Peyer's patch (tissue), 4 donors: ENCODE results near the gene AHRR. TPM values are rescaled to one million over a fixed set of nuclear protein-coding genes. Genes with fewer than 3 reads are reported as not detected.
A peak's percentile ranks its signal among the peaks of the same experiment; 100 is the strongest.

Experiments
- DNase-seq, 3 donors: peaks; one replicate each; pipeline ENCODE4 v3.0.0-alpha.2; 2017 to 2019
- H3K27ac ChIP-seq, 4 donors: fragments of 200-600 bp; sonication (generic); one replicate each; pipeline ENCODE4 v1.5.1; 2016 to 2019
- H3K27me3 ChIP-seq, 2 donors: fragments of 200-600 bp; sonication (generic); one replicate each; pipeline ENCODE4 v1.5.1; 2019
- H3K36me3 ChIP-seq, 3 donors: fragments of 200-600 bp; sonication (generic); one replicate each; pipeline ENCODE4 v1.5.1; 2016 to 2019
- H3K4me1 ChIP-seq, 4 donors: fragments of 200-600 bp; sonication (generic); one replicate each; pipeline ENCODE4 v1.5.1; 2016 to 2019
- H3K4me3 ChIP-seq, 4 donors: fragments of 200-600 bp; sonication (generic); 1 replicate in 3 of 4; 2 replicates in 1 of 4; pipeline ENCODE4 v1.5.1; 2016 to 2019; ENCODE audit warnings: mild to moderate bottlenecking in 1 of 4
- H3K9me3 ChIP-seq, 4 donors: fragments of 200-600 bp; sonication (generic); one replicate each; pipeline ENCODE4 v1.5.1; 2016 to 2019; ENCODE audit warnings: mild to moderate bottlenecking in 1 of 4
- POLR2A ChIP-seq, 2 donors: fragments of 450-650 bp; IDR thresholded peaks; one replicate each; pipeline ENCODE4 v1.5.1; 2017; ENCODE audit warnings: antibody characterized with exemption in 2 of 2, mild to moderate bottlenecking in 2 of 2, moderate library complexity in 2 of 2
- total RNA-seq, 4 donors: library from RNA; depleted of rRNA; stranded (reverse); fragments of >200 nt; gene quantifications; one replicate each; pipeline ENCODE4 v1.1.0, GENCODE V29; 2016
- TF ChIP-seq, protein P1 (sequence below), 6 experiments: fragments of 450-650 bp in 4 of 6; fragments of 200-600 bp in 2 of 6; sonication (generic) in 1 of 6; IDR thresholded peaks; one replicate each; pipeline ENCODE4 v1.5.1; 2017 to 2019; ENCODE audit warnings: antibody characterized with exemption in 6 of 6, mild to moderate bottlenecking in 3 of 6, moderate library complexity in 1 of 6

Gene AHRR
- total RNA-seq, 4 donors from 2014 or later: 1.6 to 28.1 (median 2.4) TPM

GRCh38 chr5:452978-453710, 131.6 kb downstream of the AHRR start:
- H3K9me3 ChIP-seq: peaks cover 0 to 8% (median 0%) of the 10 kb centered on the region in 4 donors
- peaks cover 0 to 96% (median 0%) of the 10 kb centered on the region in 3 donors for H3K36me3 ChIP-seq
- peak overlapping the region in 1 of 4 donors; percentile 53 for H3K27ac ChIP-seq
- H3K27me3 ChIP-seq: no peaks in the 10 kb centered on the region
- peak in 2 of 3 donors; percentile 44 to 47 for DNase-seq
- TF ChIP-seq POLR2A (IDR thresholded peaks at IDR 0.05): no peak
- TF ChIP-seq, protein P1, sequence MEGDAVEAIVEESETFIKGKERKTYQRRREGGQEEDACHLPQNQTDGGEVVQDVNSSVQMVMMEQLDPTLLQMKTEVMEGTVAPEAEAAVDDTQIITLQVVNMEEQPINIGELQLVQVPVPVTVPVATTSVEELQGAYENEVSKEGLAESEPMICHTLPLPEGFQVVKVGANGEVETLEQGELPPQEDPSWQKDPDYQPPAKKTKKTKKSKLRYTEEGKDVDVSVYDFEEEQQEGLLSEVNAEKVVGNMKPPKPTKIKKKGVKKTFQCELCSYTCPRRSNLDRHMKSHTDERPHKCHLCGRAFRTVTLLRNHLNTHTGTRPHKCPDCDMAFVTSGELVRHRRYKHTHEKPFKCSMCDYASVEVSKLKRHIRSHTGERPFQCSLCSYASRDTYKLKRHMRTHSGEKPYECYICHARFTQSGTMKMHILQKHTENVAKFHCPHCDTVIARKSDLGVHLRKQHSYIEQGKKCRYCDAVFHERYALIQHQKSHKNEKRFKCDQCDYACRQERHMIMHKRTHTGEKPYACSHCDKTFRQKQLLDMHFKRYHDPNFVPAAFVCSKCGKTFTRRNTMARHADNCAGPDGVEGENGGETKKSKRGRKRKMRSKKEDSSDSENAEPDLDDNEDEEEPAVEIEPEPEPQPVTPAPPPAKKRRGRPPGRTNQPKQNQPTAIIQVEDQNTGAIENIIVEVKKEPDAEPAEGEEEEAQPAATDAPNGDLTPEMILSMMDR (IDR thresholded peaks at IDR 0.05): no peak
- no peaks in the 10 kb centered on the region for H3K4me1 ChIP-seq
- no peak overlapping the region for H3K4me3 ChIP-seq

GRCh38 chr5:453725-454481, 132.4 kb downstream of the AHRR start:
- Histone ChIP-seq H3K9me3 (peaks cover 0 to 8% (median 0%) of the 10 kb centered on the region in 4 donors), H3K4me1 (no peaks in the 10 kb centered on the region), H3K36me3 (peaks cover 0 to 96% (median 0%) of the 10 kb centered on the region in 3 donors), H3K27me3 (no peaks in the 10 kb centered on the region), H3K27ac (peak overlapping the region in 1 of 4 donors; percentile 53), H3K4me3 (no peak overlapping the region)
- DNase-seq: peak in 2 of 3 donors; percentile 36 to 50
- no peak for TF ChIP-seq POLR2A (IDR thresholded peaks at IDR 0.05)
- TF ChIP-seq, protein P1 (IDR thresholded peaks at IDR 0.05): no peak

DNA sequence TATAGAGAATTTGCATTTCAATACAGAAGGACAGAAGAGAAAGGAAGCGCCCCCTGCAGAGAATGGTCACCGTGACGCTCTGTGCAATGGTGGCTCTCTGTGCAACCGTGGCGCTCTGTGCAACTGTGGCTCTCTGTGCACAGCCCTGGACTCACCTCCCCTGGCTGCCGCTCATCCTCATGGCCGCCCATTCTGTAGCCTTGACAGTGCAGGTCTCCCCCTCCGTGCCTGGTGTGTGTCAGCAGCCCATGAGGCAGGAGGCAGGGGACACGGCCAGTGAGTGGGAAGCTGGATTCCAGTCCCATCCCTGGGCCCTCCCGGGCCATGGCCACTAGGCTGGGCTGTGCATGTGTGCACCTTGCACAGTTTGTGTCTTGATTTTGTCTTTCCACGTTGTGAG, 133.4 kb downstream of the AHRR start:
- Histone ChIP-seq H3K36me3 (peaks cover 0 to 96% (median 0%) of the 10 kb centered on the region in 3 donors), H3K27me3 (no peaks in the 10 kb centered on the region), H3K4me3 (no peak overlapping the region), H3K9me3 (peaks cover 0 to 8% (median 0%) of the 10 kb centered on the region in 4 donors), H3K4me1 (no peaks in the 10 kb centered on the region), H3K27ac (no peak overlapping the region)
- peak in 2 of 3 donors; percentile 41 to 45 for DNase-seq
- TF ChIP-seq, protein P1 (IDR thresholded peaks at IDR 0.05): no peak
- no peak for TF ChIP-seq POLR2A (IDR thresholded peaks at IDR 0.05)

DNA sequence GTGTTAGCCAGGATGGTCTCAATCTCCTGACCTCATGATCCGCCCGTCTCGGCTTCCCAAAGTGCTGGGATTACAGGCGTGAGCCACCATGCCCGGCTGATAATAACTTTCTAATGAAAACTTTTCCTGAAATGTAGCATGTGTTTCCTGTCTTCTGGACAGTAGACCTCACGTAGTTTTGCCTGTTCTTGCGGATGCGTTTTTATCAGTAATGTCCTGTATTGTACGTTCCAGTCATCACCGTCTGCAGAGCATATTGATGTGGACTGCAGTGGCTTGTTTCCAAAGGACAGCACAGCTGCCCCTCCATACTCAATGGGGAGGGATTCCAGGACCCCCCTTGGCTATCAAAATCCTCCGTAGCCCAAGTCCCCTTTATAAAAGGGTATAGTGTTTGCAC, 134.3 kb downstream of the AHRR start:
- peaks cover 0 to 96% (median 0%) of the 10 kb centered on the region in 3 donors for H3K36me3 ChIP-seq
- peaks cover 0 to 8% (median 0%) of the 10 kb centered on the region in 4 donors for H3K9me3 ChIP-seq
- no peak overlapping the region for H3K27ac ChIP-seq
- TF ChIP-seq POLR2A (IDR thresholded peaks at IDR 0.05): no peak
- TF ChIP-seq, protein P1 (IDR thresholded peaks at IDR 0.05): no peak
- no peaks in the 10 kb centered on the region for H3K27me3 ChIP-seq
- H3K4me3 ChIP-seq: no peak overlapping the region
- DNase-seq: no peak
- H3K4me1 ChIP-seq: no peaks in the 10 kb centered on the region

DNA sequence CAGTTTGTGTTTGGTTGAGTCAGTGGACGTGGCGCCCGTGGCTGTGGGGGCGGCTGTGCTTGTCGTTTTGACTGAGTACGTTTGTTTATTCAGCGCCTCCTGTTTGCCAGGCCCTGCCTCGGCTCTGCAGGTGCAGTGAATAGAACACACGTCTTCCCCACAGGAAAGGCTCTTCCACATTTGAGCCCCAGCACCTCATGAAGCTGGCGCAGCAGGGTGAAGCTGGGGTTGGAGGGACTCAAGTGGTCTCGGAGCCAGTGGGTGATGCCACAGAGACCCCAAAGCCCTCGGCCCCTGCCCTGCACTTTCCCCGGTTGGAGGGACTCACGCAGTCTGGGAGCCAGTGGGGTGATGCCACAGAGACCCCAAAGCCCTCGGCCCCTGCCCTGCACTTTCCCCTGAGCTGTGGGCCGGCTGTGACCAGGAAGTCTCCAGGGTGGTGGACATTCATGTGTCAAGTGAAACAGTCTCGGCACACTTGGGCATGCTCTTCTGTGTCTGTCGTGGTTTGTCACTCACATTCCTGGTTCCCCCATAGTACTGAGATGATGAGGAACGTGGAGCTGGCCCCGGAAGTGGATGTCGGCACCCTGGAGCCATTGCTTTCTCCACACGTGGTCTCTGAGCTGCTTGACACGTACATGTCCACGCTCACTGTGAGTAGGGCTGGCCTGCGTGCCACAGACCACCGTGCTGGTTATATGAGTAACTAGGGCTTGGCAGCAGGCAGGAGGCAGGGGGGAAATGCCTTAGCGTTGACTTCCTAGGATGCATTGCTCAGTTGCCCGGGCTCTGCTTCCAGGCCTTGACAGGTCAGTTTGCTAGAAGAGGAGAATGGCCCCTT, 135.1 kb downstream of the AHRR start:
- H3K36me3 ChIP-seq: peaks cover 0 to 94% (median 0%) of the 10 kb centered on the region in 3 donors
- peaks cover 0 to 6% (median 0%) of the 10 kb centered on the region in 4 donors for H3K9me3 ChIP-seq
- TF ChIP-seq, protein P1 (IDR thresholded peaks at IDR 0.05): no peak
- TF ChIP-seq POLR2A (IDR thresholded peaks at IDR 0.05): no peak
- H3K27ac ChIP-seq: no peak overlapping the region
- no peak overlapping the region for H3K4me3 ChIP-seq
- no peaks in the 10 kb centered on the region for H3K27me3 ChIP-seq
- no peaks in the 10 kb centered on the region for H3K4me1 ChIP-seq
- peak in 2 of 3 donors; percentile 37 to 40 for DNase-seq
